Breast epithelium (tissue), 3 donors: Measurements from ENCODE around the gene FASTK.

Experiments
- CTCF ChIP-seq, 3 donors: fragments of 450-650 bp; IDR thresholded peaks; one replicate each; pipeline ENCODE4 v1.5.1; 2016 to 2017; ENCODE audit warnings: antibody characterized with exemption in 3 of 3, mild to moderate bottlenecking in 3 of 3, moderate library complexity in 3 of 3
- POLR2A ChIP-seq: fragments of 450-650 bp; IDR thresholded peaks from one replicate; pipeline ENCODE4 v1.6.1; 2016; ENCODE audit warnings: antibody characterized with exemption, mild to moderate bottlenecking, moderate library complexity

GRCh38 chr7:151122796-151123157, 42.2 kb upstream of the FASTK start:
- TF ChIP-seq CTCF (IDR thresholded peaks at IDR 0.05) = no peak
- TF ChIP-seq POLR2A = no peak
